ENCODE data around the gene PDLIM5.

PDLIM5 gene

DNA sequence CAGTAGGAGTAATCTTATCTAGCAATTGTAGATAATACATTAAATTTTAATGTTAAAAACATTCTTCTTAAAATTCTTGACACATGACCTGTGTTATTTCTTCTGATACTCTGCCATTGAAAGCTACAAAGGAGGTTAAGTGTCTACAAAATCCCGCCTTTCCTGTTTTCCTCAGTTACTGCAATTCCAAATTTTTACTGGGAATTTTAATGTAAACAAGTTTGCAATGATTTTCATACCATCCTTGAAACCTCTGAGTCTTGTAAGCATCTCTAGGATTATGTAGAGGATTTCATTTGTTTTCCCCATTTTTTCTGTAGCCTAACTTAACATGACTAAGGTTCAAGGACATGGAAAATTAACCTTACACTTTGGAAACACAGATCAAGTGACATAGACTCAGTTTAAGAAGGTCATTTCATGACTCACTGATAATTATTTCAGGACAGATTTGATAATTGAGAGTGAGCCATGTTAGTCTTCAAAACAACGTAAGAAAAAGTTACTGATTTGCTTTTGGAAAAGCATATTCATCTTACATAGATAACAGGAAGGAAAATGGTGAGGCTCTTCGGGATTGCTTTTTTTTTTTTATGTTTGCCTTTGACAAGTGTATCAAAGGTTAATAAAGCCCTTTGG is 39.6 kb upstream of the PDLIM5 start:
- H3K27ac ChIP-seq (ENCODE audit: low read length): no peak overlapping the region
- no peaks in the 10 kb centered on the region for H3K9me3 ChIP-seq (ENCODE audit: insufficient read depth, low read depth, low read length)
- H3K4me3 ChIP-seq (ENCODE audit: low read length): no peak overlapping the region
- no peaks in the 10 kb centered on the region for H3K4me1 ChIP-seq (ENCODE audit: insufficient read depth, low read length)
- no peak overlapping the region for H3K9ac ChIP-seq (ENCODE audit: low read depth, low read length)
- H3K36me3 ChIP-seq (ENCODE audit: insufficient read depth, low read depth, low read length): no peaks in the 10 kb centered on the region
- H3K27me3 ChIP-seq (ENCODE audit: insufficient read depth, low read length): no peaks in the 10 kb centered on the region

DNA sequence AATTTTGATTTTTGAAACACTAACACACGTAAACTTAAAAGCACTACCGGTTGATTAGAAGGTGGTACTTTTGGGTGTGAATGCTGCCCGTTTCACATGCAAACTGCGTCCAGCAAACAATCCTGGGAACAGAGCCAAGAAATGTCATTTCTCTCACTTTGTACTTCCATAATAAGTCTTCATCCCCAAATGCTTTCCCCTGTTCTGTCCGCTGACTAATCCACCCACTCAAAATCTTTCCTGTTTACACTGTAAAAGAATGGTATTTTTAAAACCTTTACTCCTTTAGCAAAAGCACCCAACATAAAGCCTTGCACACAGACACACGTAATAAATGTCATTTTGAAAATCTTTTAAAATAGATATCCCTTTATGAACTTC is 39.1 kb upstream of the PDLIM5 start:
- Histone ChIP-seq H3K27ac (ENCODE audit: low read length) (no peak overlapping the region), H3K4me1 (ENCODE audit: insufficient read depth, low read length) (no peaks in the 10 kb centered on the region), H3K9me3 (ENCODE audit: insufficient read depth, low read depth, low read length) (no peaks in the 10 kb centered on the region), H3K27me3 (ENCODE audit: insufficient read depth, low read length) (no peaks in the 10 kb centered on the region), H3K36me3 (ENCODE audit: insufficient read depth, low read depth, low read length) (no peaks in the 10 kb centered on the region), H3K9ac (ENCODE audit: low read depth, low read length) (no peak overlapping the region), H3K4me3 (ENCODE audit: low read length) (no peak overlapping the region)

DNA sequence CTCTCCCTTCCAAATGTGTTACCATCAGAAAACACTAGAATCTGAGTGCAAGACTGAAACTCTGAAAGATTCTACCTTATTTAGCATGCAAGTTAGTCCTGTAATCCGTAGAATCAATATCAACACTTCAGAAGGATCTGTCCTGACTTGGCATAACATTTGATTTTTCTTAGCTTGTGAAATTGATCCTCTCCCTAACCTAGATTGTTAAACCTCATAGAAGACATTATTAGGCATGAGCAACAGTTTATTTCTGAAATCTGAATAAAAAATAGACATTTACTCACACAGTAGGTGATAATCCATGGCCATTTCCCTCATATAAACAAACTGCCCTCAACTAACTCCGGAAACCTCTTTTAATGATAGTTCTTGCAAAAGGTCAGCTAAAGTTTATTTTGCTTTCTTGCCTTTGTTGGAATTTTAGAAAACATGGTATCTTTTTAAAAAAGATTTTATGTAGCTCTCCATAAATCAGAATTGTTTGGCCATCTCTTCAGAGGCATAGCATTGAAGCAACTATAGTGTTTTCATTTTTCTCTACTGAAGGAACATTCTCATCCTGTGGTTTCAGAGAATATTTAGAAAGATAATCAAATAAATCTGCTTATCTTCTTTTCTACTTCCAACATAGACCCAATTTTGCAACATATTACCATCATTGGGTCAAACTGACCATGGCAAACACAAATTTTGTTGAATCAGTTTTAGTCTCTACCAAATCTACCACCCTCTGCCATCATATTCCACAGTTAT is 38.5 kb upstream of the PDLIM5 start:
- no peaks in the 10 kb centered on the region for H3K27me3 ChIP-seq (ENCODE audit: insufficient read depth, low read length)
- no peak overlapping the region for H3K27ac ChIP-seq (ENCODE audit: low read length)
- H3K36me3 ChIP-seq (ENCODE audit: insufficient read depth, low read depth, low read length): no peaks in the 10 kb centered on the region
- no peaks in the 10 kb centered on the region for H3K9me3 ChIP-seq (ENCODE audit: insufficient read depth, low read depth, low read length)
- H3K4me3 ChIP-seq (ENCODE audit: low read length): no peak overlapping the region
- no peak overlapping the region for H3K9ac ChIP-seq (ENCODE audit: low read depth, low read length)
- H3K4me1 ChIP-seq (ENCODE audit: insufficient read depth, low read length): no peaks in the 10 kb centered on the region

DNA sequence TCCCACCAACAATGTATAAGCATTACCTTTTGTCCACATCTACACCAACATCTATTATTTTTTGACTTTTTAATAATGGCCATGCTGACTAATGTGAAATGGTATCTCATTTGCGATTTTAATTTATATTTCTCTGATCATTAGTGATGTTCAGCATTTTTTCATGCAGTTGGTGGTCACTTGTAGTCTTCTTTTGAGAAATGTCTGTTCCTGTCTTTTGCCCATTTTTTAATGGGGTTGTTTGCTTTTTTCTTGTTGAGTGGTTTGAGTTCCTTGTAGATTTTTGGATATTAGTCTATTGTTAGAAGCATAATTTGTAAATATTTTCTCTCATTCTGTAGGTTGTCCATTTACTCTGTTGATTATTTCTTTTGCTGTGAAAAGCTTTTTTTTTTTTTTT is 36.8 kb upstream of the PDLIM5 start:
- no peaks in the 10 kb centered on the region for H3K9me3 ChIP-seq (ENCODE audit: insufficient read depth, low read depth, low read length)
- H3K4me1 ChIP-seq (ENCODE audit: insufficient read depth, low read length): peaks cover 8% of the 10 kb centered on the region
- H3K4me3 ChIP-seq (ENCODE audit: low read length): no peak overlapping the region
- H3K36me3 ChIP-seq (ENCODE audit: insufficient read depth, low read depth, low read length): no peaks in the 10 kb centered on the region
- H3K9ac ChIP-seq (ENCODE audit: low read depth, low read length): no peak overlapping the region
- H3K27me3 ChIP-seq (ENCODE audit: insufficient read depth, low read length): no peaks in the 10 kb centered on the region
- no peak overlapping the region for H3K27ac ChIP-seq (ENCODE audit: low read length)

- no peaks in the 10 kb centered on the region for H3K27me3 ChIP-seq (ENCODE audit: insufficient read depth, low read length)
Observed at GRCh38 chr4:94415448-94415847, 36.3 kb upstream of the PDLIM5 start.

GRCh38 chr4:94416335-94416734 is 35.4 kb upstream of the PDLIM5 start:
- no peak overlapping the region for H3K4me3 ChIP-seq (ENCODE audit: low read length)
- H3K9me3 ChIP-seq (ENCODE audit: insufficient read depth, low read depth, low read length): no peaks in the 10 kb centered on the region
- H3K36me3 ChIP-seq (ENCODE audit: insufficient read depth, low read depth, low read length): no peaks in the 10 kb centered on the region
- H3K27me3 ChIP-seq (ENCODE audit: insufficient read depth, low read length): no peaks in the 10 kb centered on the region
- no peak overlapping the region for H3K9ac ChIP-seq (ENCODE audit: low read depth, low read length)
- H3K27ac ChIP-seq (ENCODE audit: low read length): no peak overlapping the region
- H3K4me1 ChIP-seq (ENCODE audit: insufficient read depth, low read length): peaks cover 8% of the 10 kb centered on the region

More at GRCh38 chr4:94415448-94415847, 36.3 kb upstream of the PDLIM5 start:
- peaks cover 8% of the 10 kb centered on the region for H3K4me1 ChIP-seq (ENCODE audit: insufficient read depth, low read length)
- H3K4me3 ChIP-seq (ENCODE audit: low read length): no peak overlapping the region
- no peak overlapping the region for H3K9ac ChIP-seq (ENCODE audit: low read depth, low read length)
- no peak overlapping the region for H3K27ac ChIP-seq (ENCODE audit: low read length)
- no peaks in the 10 kb centered on the region for H3K9me3 ChIP-seq (ENCODE audit: insufficient read depth, low read depth, low read length)
- H3K36me3 ChIP-seq (ENCODE audit: insufficient read depth, low read depth, low read length): no peaks in the 10 kb centered on the region

- H3K4me1 ChIP-seq (ENCODE audit: insufficient read depth, low read length): peaks cover 8% of the 10 kb centered on the region
- no peak overlapping the region for H3K9ac ChIP-seq (ENCODE audit: low read depth, low read length)
- no peaks in the 10 kb centered on the region for H3K9me3 ChIP-seq (ENCODE audit: insufficient read depth, low read depth, low read length)
- no peaks in the 10 kb centered on the region for H3K36me3 ChIP-seq (ENCODE audit: insufficient read depth, low read depth, low read length)
- no peak overlapping the region for H3K4me3 ChIP-seq (ENCODE audit: low read length)
- H3K27me3 ChIP-seq (ENCODE audit: insufficient read depth, low read length): no peaks in the 10 kb centered on the region
- H3K27ac ChIP-seq (ENCODE audit: low read length): no peak overlapping the region
Observed at GRCh38 chr4:94416981-94417380, 34.8 kb upstream of the PDLIM5 start.

GRCh38 chr4:94419549-94419948 is 32.2 kb upstream of the PDLIM5 start:
- Histone ChIP-seq H3K9ac (ENCODE audit: low read depth, low read length) (no peak overlapping the region), H3K36me3 (ENCODE audit: insufficient read depth, low read depth, low read length) (no peaks in the 10 kb centered on the region), H3K4me3 (ENCODE audit: low read length) (no peak overlapping the region), H3K27me3 (ENCODE audit: insufficient read depth, low read length) (no peaks in the 10 kb centered on the region), H3K27ac (ENCODE audit: low read length) (no peak overlapping the region), H3K9me3 (ENCODE audit: insufficient read depth, low read depth, low read length) (no peaks in the 10 kb centered on the region), H3K4me1 (ENCODE audit: insufficient read depth, low read length) (peaks cover 8% of the 10 kb centered on the region)

- Histone ChIP-seq H3K4me3 (ENCODE audit: low read length) (no peak overlapping the region), H3K27ac (ENCODE audit: low read length) (no peak overlapping the region), H3K27me3 (ENCODE audit: insufficient read depth, low read length) (no peaks in the 10 kb centered on the region), H3K4me1 (ENCODE audit: insufficient read depth, low read length) (peaks cover 8% of the 10 kb centered on the region), H3K36me3 (ENCODE audit: insufficient read depth, low read depth, low read length) (no peaks in the 10 kb centered on the region), H3K9ac (ENCODE audit: low read depth, low read length) (no peak overlapping the region), H3K9me3 (ENCODE audit: insufficient read depth, low read depth, low read length) (no peaks in the 10 kb centered on the region)
Observed at GRCh38 chr4:94419956-94420355, 31.8 kb upstream of the PDLIM5 start.

- no peaks in the 10 kb centered on the region for H3K36me3 ChIP-seq (ENCODE audit: insufficient read depth, low read depth, low read length)
- no peak overlapping the region for H3K9ac ChIP-seq (ENCODE audit: low read depth, low read length)
- H3K9me3 ChIP-seq (ENCODE audit: insufficient read depth, low read depth, low read length): peaks cover 2% of the 10 kb centered on the region; the same call in 1 of the 2 replicates
- no peak overlapping the region for H3K4me3 ChIP-seq (ENCODE audit: low read length)
- H3K4me1 ChIP-seq (ENCODE audit: insufficient read depth, low read length): peaks cover 8% of the 10 kb centered on the region
- no peak overlapping the region for H3K27ac ChIP-seq (ENCODE audit: low read length)
- H3K27me3 ChIP-seq (ENCODE audit: insufficient read depth, low read length): no peaks in the 10 kb centered on the region
Observed at GRCh38 chr4:94420356-94420755, 31.4 kb upstream of the PDLIM5 start.

DNA sequence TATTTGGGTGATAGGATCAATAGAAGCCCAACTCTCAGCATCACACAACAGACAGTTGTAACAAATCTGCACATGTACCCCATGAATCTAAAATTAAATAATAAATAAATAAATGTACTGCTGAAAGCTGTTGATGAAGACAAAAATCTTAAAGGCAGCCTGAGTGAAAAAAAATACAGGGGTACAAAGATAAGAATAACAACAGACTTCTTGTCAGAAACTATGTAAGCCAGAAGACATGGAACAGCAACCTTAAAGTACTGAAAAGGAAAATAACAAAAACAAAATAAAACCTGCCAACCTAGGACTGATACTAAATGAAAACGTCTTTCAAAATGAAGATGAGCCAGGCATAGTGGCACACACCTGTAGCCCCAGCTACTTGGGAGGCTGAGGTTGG is 25.0 kb upstream of the PDLIM5 start:
- H3K36me3 ChIP-seq (ENCODE audit: insufficient read depth, low read depth, low read length): no peaks in the 10 kb centered on the region
- no peaks in the 10 kb centered on the region for H3K4me1 ChIP-seq (ENCODE audit: insufficient read depth, low read length)
- peaks cover 21% of the 10 kb centered on the region for H3K9me3 ChIP-seq (ENCODE audit: insufficient read depth, low read depth, low read length)
- no peak overlapping the region for H3K4me3 ChIP-seq (ENCODE audit: low read length)
- no peak overlapping the region for H3K27ac ChIP-seq (ENCODE audit: low read length)
- H3K9ac ChIP-seq (ENCODE audit: low read depth, low read length): no peak overlapping the region
- H3K27me3 ChIP-seq (ENCODE audit: insufficient read depth, low read length): no peaks in the 10 kb centered on the region

DNA sequence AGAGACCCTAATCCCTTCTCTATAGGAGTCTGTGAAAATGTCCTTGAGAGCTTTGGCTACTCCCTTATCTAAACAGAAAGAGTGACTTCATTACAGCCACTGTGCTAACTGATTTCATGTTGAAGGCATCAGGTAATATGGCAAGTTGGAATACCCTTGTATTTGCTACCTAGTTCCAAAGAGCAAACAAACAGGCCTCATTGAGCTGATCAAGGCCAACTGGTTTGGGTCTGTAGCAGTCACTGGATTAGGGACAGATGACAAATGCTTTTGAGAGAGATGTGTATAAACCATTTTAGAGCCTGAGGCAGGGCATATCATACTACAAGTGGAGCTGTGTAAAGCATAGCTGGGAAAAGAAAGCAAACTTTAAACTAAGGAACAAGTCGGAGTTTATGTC is 22.9 kb upstream of the PDLIM5 start:
- no peaks in the 10 kb centered on the region for H3K4me1 ChIP-seq (ENCODE audit: insufficient read depth, low read length)
- no peak overlapping the region for H3K9ac ChIP-seq (ENCODE audit: low read depth, low read length)
- H3K27ac ChIP-seq (ENCODE audit: low read length): no peak overlapping the region
- no peaks in the 10 kb centered on the region for H3K36me3 ChIP-seq (ENCODE audit: insufficient read depth, low read depth, low read length)
- H3K9me3 ChIP-seq (ENCODE audit: insufficient read depth, low read depth, low read length): peaks cover 21% of the 10 kb centered on the region
- H3K27me3 ChIP-seq (ENCODE audit: insufficient read depth, low read length): no peaks in the 10 kb centered on the region
- H3K4me3 ChIP-seq (ENCODE audit: low read length): no peak overlapping the region

Data from iPS-20b (cell line).